Subcutaneous adipose tissue (tissue), 4 donors: ENCODE measurements around the gene LST1. TPM values are rescaled to one million over a fixed set of nuclear protein-coding genes. Genes with fewer than 3 reads are reported as not detected.

Source experiments
- total RNA-seq, 4 donors: library from RNA; depleted of rRNA; stranded (reverse); fragments of >200 nt; gene quantifications; one replicate each; pipeline ENCODE4 v1.1.0, GENCODE V29; 2016
- TF ChIP-seq, protein P1 (sequence below): fragments of 450-650 bp; IDR thresholded peaks from one replicate; pipeline ENCODE4 v1.5.1; 2016; ENCODE audit warnings: low read depth, mild to moderate bottlenecking, control low read depth, antibody characterized with exemption, moderate library complexity

The LST1 gene
- total RNA-seq, 4 donors from 2014 or later = 10.4 to 53.9 (median 12.5) TPM

DNA sequence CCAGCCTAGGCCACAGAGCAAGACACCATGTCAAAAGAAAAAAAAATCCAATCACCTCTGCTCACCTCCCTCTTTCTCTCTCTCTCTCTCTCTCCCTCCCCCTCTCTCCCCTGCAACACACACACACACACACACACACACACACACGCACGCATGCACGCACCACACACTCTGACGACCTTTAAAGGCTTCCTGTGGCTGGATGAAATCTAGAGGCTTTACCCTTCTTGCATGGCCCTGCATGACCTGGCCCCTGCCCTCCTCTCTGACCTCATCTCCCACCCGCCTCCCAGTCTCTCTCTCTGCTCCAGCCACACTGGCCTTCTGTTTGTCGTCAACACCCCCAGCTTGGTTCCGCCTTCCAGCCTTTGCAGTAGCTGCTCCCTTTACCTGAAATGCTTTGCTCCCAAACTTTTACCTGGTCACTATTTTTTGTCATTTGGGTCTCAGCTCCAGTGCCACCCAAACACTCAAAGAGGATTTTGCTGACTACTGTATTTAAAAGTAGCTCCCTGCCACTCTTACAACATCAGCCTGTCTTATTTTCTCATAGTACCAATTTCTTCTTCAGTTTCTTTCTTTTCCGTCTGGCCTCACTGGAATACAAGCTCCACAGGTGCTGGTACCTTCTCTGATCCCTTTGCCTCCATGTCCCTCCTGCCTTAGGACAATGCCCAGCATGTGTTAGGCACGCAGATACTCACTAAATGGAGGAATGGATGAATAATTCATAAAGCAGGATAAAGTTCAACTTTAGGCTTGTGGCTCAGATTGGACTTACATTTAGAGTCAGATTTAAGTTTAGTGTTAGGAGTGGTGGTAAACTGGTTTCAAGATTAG lies 18.3 kb upstream of the LST1 start:
- TF ChIP-seq, protein P1, sequence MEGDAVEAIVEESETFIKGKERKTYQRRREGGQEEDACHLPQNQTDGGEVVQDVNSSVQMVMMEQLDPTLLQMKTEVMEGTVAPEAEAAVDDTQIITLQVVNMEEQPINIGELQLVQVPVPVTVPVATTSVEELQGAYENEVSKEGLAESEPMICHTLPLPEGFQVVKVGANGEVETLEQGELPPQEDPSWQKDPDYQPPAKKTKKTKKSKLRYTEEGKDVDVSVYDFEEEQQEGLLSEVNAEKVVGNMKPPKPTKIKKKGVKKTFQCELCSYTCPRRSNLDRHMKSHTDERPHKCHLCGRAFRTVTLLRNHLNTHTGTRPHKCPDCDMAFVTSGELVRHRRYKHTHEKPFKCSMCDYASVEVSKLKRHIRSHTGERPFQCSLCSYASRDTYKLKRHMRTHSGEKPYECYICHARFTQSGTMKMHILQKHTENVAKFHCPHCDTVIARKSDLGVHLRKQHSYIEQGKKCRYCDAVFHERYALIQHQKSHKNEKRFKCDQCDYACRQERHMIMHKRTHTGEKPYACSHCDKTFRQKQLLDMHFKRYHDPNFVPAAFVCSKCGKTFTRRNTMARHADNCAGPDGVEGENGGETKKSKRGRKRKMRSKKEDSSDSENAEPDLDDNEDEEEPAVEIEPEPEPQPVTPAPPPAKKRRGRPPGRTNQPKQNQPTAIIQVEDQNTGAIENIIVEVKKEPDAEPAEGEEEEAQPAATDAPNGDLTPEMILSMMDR = no peak

DNA sequence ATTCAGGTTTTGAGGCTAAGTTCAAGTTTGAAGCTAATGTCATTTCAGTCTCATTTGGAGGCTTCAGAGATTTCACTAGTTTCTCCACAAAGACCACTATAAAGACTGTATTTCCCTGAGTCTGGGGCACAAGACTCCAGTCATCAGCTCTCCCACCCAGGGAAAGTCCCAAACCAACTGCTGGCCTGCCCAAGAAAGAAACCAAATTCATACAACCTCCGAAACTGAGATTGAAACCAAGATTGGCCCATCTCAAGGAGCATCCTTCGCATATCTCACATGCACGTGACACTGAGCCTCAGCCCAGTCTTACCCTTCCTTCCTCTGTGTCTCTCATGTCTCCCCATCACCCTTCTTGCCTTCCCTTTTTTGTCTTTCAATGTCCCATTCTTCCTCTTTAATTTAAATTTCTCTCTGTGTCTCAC lies 17.5 kb upstream of the LST1 start:
- TF ChIP-seq, protein P1 = no peak

DNA sequence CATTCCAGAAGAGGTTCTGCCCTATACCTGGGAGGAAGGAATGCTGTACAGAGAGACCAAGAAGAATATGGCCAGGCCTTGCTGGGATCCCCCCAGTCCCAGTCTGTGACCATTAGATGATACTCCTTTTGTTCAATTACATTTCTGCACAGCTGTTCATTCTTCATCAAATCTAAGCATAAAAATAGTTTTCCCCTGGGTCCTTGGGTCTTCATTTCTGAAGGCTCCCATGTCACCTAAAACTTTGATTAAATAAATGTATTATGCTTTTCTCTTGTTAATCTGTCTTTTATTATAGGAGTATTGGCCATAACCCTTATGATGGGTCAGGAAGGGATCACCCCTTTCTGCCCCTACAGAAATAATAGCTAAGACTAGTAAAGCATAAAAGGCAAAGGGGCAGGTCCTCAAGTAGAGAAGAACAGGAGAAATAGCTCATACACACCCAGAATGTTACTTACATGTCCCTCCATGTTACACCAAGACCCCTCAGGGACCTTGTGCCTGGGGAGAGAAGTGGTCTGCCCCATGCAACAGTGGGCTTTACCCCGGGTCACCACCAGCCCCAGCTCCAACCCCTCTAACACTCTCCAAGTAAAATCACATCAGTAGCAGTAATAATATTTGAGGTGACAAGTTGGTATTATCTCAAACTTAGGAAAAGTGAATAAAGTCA lies 16.1 kb upstream of the LST1 start:
- TF ChIP-seq, protein P1 = no peak

DNA sequence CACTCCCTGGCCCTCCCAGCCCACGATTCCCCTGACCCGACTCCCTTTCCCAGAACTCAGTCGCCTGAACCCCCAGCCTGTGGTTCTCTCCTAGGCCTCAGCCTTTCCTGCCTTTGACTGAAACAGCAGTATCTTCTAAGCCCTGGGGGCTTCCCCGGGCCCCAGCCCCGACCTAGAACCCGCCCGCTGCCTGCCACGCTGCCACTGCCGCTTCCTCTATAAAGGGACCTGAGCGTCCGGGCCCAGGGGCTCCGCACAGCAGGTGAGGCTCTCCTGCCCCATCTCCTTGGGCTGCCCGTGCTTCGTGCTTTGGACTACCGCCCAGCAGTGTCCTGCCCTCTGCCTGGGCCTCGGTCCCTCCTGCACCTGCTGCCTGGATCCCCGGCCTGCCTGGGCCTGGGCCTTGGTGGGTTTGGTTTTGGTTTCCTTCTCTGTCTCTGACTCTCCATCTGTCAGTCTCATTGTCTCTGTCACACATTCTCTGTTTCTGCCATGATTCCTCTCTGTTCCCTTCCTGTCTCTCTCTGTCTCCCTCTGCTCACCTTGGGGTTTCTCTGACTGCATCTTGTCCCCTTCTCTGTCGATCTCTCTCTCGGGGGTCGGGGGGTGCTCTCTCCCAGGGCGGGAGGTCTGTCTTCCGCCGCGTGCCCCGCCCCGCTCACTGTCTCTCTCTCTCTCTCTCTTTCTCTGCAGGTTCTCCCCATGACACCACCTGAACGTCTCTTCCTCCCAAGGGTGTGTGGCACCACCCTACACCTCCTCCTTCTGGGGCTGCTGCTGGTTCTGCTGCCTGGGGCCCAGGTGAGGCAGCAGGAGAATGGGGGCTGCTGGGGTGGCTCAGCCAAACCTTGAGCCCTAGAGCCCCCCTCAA lies 13.8 kb upstream of the LST1 start, which contains the start of gene LTA:
TSS of gene LTA (plus strand) at position 249 of the 871 bp plus-strand sequence. CDS start at position 703, 454 bp downstream.
- TF ChIP-seq, protein P1 = no peak

DNA sequence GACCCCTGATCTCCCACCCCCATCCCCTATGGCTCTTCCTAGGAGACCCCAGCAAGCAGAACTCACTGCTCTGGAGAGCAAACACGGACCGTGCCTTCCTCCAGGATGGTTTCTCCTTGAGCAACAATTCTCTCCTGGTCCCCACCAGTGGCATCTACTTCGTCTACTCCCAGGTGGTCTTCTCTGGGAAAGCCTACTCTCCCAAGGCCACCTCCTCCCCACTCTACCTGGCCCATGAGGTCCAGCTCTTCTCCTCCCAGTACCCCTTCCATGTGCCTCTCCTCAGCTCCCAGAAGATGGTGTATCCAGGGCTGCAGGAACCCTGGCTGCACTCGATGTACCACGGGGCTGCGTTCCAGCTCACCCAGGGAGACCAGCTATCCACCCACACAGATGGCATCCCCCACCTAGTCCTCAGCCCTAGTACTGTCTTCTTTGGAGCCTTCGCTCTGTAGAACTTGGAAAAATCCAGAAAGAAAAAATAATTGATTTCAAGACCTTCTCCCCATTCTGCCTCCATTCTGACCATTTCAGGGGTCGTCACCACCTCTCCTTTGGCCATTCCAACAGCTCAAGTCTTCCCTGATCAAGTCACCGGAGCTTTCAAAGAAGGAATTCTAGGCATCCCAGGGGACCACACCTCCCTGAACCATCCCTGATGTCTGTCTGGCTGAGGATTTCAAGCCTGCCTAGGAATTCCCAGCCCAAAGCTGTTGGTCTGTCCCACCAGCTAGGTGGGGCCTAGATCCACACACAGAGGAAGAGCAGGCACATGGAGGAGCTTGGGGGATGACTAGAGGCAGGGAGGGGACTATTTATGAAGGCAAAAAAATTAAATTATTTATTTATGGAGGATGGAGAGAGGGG lies 12.6 kb upstream of the LST1 start:
- TF ChIP-seq, protein P1 = no peak

DNA sequence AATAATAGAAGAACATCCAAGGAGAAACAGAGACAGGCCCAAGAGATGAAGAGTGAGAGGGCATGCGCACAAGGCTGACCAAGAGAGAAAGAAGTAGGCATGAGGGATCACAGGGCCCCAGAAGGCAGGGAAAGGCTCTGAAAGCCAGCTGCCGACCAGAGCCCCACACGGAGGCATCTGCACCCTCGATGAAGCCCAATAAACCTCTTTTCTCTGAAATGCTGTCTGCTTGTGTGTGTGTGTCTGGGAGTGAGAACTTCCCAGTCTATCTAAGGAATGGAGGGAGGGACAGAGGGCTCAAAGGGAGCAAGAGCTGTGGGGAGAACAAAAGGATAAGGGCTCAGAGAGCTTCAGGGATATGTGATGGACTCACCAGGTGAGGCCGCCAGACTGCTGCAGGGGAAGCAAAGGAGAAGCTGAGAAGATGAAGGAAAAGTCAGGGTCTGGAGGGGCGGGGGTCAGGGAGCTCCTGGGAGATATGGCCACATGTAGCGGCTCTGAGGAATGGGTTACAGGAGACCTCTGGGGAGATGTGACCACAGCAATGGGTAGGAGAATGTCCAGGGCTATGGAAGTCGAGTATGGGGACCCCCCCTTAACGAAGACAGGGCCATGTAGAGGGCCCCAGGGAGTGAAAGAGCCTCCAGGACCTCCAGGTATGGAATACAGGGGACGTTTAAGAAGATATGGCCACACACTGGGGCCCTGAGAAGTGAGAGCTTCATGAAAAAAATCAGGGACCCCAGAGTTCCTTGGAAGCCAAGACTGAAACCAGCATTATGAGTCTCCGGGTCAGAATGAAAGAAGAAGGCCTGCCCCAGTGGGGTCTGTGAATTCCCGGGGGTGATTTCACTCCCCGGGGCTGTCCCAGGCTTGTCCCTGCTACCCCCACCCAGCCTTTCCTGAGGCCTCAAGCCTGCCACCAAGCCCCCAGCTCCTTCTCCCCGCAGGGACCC lies 11.7 kb upstream of the LST1 start:
- TF ChIP-seq, protein P1 = no peak
